Effector CD8-positive, alpha-beta T cell (primary cell): ENCODE data around the gene STK17B.

Experiments
- DNase-seq: peaks from one replicate; lab custom pipeline; 2025; lab: John Stamatoyannopoulos, UW

STK17B gene

DNA sequence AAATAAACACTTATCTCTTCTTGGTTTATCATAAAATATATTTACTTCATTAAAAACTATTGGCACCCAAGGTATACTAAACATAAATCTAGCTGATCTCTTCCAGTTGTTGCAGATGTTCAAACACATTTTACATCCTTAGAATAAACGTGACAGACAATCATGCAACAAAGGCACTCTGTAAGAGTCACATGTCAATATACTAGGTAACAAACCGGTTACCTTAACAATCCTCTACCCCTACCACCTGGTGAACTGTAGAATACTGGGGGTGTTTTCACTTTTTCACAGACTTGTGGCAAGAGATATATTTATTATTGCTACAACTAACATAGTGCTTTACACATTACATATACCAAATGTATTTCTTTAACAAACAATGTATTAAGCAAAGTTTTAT lies 15.8 kb downstream of the STK17B start:
- no peak for DNase-seq

GRCh38 chr2:196153480-196153879 lies 17.9 kb downstream of the STK17B start:
- no peak for DNase-seq

DNA sequence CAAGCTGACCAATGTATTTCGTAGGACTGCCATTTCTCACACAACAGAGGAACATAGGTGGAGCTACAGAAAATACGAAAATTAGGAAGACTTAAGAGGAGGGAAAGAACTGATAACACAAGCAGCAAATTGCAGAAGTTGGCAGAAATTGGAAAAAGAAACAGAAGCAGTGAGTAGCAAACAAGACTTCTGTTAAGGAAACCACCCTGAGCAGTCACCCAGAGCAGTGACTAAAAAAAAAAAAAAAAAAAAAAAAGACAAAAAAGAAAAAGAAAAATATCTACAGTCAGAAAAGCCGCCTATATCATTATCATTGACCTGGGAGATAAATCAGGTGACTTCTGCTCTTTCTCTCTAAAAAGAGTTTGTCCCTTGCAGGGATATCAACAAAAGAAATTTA lies 21.4 kb downstream of the STK17B start:
- DNase-seq, result no peak

DNA sequence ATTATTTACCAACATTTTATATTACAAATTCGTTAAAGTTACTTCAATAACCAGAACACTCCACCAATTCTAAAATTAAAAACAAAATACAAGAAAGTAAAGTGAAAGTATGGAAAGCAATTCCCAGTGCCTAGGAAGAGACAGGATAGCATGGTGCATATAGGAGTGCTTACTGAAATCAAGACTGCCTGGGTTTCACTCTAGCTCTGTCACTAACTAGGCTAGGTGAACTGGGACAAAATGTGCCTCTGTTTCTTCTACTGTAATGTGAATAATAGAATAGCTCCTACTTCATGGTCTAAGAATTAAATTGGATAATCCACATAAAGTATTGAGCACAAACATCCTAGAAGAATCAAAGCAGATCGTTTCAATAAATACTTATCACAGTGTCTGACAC lies 22.6 kb downstream of the STK17B start:
- DNase-seq, result no peak

- DNase-seq, result no peak
Measured at GRCh38 chr2:196145256-196145655, 26.1 kb downstream of the STK17B start.

- no peak for DNase-seq
Measured at GRCh38 chr2:196144513-196145126, 26.8 kb downstream of the STK17B start.

DNA sequence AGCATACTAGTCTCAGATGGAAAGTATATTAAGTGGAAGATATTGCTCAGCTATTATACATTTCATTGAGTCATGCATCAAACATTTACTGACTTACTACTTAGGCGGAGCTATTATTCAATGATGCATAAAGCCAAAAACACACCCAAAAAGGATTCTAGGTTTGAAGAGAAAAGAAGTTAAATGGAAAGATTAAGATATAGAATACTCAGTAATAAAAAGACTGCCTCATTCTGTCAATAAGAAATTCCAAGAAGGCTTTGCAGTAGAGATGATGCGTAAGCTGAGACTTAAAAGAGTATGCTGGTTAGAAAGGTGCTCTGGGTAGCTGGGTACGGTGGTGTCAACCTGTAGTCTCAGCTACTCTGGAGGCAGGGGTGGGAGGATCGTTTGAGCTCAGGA lies 27.6 kb downstream of the STK17B start:
- DNase-seq, result no peak

DNA sequence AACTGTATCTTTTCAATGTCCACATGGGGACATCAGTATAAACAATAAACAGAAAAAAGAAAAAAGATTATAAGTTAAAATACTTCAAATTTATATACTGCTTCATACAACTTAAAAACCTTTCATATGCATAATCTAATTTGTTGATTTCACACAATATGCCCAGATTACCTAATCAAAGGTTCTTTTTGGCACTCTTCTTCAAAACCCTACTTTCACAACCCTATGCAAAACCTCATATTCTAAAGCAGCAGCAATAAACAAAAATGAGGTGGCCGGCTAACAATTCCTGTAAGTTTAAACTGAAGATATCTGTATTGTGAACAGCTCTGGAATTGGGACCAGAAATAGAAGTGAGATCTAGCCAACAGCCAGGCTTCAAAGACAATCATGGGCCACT lies 28.6 kb downstream of the STK17B start:
- DNase-seq, result no peak

DNA sequence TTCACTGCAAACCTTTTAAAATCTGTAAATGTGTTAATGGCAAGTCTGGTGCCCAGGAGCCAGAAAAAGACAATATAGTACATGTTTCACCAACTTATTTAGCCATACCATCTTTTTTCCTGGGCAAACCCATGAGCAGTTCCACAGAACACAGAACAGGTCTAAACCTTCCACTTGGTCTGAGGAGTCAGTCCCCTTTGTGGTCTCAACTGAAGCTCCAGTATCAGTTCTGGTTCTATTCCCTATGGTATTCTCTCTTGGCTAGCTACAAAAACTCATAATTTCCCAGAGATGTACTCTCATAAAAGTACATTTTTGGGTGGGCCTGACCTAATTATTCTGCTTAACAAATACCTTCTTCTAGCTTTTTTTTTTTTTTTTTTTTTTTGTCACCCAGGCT lies 31.2 kb downstream of the STK17B start:
- no peak for DNase-seq

DNA sequence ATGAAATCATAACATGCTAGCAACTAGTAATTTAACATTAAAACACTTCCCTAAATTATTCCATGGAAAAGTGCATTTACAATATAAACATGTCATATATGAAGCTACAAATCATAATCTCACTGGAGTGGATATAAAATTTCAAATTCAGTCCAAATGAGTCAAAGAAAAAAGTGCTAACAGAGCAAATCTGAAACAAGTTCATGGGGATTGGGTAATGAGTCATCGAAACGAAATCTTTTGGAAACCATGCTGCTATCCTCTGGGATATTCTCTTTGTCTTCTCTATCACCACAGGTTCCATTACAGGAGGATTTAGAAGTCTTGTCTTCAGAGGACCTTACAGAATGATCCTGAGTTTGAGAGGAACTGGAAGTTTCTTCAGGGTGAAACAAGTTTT lies 34.1 kb downstream of the STK17B start:
- DNase-seq, result no peak

GRCh38 chr2:196136151-196136550 lies 35.2 kb downstream of the STK17B start:
- no peak for DNase-seq

DNA sequence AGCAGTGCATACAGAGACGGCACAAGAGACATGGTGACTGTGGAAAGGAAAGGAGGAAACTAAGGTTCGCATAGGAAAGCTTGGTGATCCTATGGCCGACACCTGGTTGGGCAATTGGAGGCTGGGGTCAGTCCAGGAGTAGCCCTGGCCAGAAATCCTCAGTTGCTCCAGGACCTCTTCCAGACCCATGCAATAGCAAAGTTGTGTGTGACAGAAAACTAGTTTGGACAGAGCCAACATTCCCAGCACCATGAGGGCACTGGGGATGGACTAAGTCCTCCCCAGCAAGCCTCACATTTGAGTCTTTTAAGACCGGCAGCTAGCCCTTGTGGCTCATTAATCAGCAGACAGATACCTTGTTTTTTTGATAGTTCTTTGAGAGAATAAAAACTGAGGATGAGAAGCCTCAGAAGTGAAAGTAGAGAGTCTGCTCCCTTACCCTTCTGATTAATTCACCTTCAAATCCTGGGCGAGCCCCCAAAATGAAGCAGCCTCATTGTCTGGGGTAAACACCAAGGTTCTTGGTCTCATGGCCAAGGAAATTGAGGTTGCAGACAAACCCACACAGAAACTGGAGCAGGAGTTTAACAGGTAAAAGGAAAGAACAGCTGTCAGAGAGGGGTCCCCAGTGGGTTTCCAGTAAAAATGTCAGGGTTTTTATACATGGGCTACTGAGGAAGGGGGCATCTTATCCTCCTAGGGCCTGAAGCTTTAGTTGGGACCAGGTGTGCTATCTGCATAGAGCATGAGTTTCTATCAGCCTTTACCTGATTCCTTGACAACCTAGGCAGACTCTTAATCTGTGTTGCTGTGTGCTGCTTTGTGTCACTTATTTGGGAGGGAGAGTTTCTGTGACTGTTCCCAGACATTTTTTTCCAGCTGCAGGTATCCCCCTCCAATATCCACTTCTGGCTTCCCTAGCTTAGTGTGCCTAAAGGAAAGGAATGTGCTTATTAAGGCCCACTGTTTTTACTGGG lies 39.1 kb downstream of the STK17B start:
- no peak for DNase-seq

DNA sequence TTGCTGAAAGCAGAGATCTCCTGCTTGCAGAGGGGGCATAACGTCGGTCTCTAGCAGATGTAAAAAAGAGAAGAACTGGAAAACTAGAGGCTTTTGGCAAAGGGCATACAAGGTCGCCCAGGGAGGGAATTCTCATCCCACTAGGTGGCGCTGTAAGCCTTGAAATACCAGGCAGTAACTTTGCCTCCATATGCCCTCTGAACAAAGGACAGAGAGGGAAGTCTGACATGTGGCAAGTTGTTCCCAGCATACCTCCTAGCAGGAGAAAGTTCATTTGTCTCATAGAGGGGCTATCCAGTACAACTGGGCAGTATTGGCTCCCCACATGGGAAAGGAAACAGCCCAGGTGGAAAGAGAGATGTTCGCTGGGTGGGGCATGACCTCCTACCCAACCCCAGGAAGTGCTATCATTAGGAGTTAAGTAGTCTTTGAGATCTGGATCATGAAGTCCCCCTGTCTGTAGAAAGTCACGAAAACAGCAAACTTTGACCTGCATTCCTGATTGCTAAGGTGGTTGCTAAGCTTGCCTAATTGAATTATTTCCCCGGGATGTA lies 39.9 kb downstream of the STK17B start:
- peak; percentile 10 for DNase-seq

DNA sequence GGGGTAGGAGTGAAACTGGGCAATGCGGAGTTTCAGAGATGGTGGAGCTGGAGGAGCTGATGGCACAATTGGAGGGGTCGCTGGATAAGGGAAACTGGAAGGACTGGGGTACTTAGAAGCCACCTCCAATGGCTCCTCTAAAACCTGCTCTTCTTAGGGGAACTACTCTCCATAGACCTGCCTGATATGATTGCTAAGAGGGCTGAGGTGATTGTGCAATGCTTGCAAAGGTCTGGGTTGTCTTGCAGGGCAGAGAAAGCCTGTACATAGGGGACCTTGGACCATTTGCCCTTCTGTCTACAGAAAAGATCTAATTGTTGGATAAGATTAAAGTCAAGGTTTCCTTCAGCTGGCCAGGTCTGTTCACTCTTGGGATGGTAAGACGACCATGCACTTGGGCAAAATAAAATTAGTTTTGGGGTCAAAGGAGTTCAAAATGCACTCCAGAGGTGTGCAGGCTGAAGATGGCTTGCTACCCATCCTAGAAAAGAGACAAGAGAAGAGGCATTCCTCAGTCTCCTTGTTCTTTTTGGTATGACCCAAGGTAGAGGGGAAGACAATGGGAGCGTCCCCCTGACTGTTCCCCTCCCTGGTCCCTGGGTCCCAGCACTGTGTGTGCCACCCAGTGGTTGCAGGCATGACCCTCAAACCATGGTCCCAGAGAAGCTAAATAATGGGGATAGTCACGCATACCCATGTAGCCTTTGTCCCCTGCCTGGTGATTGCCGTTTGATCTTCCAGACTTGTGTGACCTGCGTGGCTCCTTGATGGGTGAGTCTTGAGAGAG lies 41.1 kb downstream of the STK17B start:
- DNase-seq, result no peak

GRCh38 chr2:196128749-196129148 lies 42.6 kb downstream of the STK17B start:
- DNase-seq, result no peak

DNA sequence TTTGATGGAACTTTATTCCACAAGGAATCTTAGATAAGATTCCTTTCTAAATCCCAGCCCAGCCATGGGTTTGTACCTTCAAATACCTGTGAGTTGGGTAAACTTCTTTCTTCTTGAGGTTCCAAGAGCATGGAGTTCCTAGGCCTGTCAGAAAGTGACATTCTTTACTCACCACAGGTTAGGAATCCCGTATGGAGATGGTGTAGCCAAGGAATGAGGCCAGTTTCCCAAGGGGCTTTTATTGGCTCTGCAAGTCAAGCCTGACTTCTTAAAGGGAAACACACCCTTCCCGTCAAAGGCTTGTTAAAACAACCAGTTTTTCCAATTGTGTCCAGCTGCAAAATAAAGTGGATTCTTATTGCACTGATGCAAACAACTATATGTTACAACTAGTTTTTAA lies 45.8 kb downstream of the STK17B start:
- DNase-seq, result no peak

DNA sequence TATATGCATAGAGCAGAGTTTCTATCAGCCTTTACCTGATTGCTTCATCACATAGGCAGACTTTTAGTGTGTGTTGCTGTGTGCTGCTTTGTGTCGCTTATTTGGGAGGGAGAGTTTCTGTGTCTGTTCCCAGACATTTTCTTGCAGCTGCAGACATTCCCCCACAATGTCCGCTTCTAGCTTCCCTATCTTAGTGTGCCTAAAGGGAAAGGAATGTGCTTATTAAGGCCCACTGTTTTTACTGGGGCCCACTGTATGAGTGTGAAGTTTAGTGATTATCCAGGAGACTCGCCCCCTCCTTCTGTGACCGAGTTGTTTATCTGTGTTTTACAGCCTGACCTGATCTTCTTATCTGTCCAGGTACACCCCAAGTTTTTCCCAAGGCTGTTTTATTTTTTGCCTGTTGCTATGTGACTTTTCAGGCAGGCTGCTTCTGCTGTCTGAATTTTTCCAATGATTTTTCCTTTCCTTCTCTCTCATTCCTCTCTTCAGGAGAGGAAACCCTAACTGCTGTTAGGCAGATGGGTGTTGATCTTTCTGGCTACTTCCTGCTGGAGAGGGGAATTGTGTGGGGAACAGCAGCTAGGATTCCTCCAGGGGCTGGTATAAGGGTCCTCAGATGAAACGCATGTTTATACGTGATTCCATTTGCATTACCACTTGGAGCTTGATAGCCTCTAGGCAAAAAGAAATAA lies 47.6 kb downstream of the STK17B start:
- DNase-seq, result no peak

GRCh38 chr2:196119926-196120325 lies 51.5 kb downstream of the STK17B start:
- no peak for DNase-seq

DNA sequence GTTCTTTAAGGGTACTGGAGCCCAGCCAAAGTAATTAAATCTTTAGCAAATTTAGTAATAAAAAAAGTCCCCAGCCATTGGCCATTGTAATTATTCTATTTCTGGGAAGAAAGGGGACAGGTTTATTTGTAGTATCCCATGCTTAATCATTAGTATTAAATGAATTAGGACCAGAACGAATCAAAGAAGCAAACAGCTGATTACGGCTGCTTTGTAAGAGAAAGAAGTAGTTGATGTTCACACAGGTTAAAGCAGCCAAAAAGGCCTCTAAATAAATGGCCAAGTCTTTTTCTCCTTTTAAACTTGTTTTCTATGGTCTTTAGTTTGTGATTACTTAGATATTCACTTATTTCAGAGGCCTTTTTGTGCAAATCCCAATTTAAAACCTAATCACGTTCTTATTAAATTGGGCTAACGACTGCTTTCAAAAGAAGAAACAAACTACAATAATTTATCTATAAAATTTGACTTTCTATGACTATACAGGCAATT lies 54.1 kb downstream of the STK17B start:
- DNase-seq, result no peak

- no peak for DNase-seq
Measured at GRCh38 chr2:196113061-196113974, 58.1 kb downstream of the STK17B start.
